Thyroid gland (tissue), 4 donors: ENCODE results near the gene MGAT5B. TPM values are rescaled to one million over a fixed set of nuclear protein-coding genes. Genes with fewer than 3 reads are reported as not detected.

Experiments used
- DNase-seq, 2 donors: peaks; one replicate each; pipeline ENCODE4 v3.0.0-alpha.2; 2019
- H3K27ac ChIP-seq, 3 donors: fragments of 200-600 bp; sonication (generic); 1 replicate in 2 of 3; 2 replicates in 1 of 3; pipeline ENCODE4 v1.5.1; 2016 to 2019; ENCODE audit warnings: mild to moderate bottlenecking in 1 of 3, moderate library complexity in 1 of 3
- H3K27me3 ChIP-seq: fragments of 200-600 bp; sonication (generic); one replicate; pipeline ENCODE4 v1.5.1; 2019
- H3K36me3 ChIP-seq, 2 donors: fragments of 200-600 bp; sonication (generic); one replicate each; pipeline ENCODE4 v1.5.1; 2016 to 2019
- H3K4me1 ChIP-seq, 2 donors: fragments of 200-600 bp; sonication (generic); one replicate each; pipeline ENCODE4 v1.5.1; 2017 to 2019
- H3K4me3 ChIP-seq, 3 donors: fragments of 200-600 bp; sonication (generic); replicated peaks in 1 of 3; 1 replicate in 2 of 3; 2 replicates in 1 of 3; pipeline ENCODE4 v1.5.1; 2016; ENCODE audit warnings: mild to moderate bottlenecking in 1 of 3
- H3K9me3 ChIP-seq: fragments of 200-600 bp; sonication (generic); one replicate; pipeline ENCODE4 v1.5.1; 2017
- POLR2A ChIP-seq, 2 donors: fragments of 450-650 bp; IDR thresholded peaks; one replicate each; pipeline ENCODE4 v1.6.1; 2017; ENCODE audit warnings: antibody characterized with exemption in 2 of 2, mild to moderate bottlenecking in 2 of 2, moderate library complexity in 1 of 2
- WGBS, 2 donors: methylation state at CpG; one replicate each; pipeline ENCODE4 v1.1.5; 2017; 5-methylcytosine and 5-hydroxymethylcytosine counted together
- intact Hi-C: fragments of 100-400 bp; cut with DNase I; formaldehyde crosslinking; loops from one replicate; pipeline ENCODE4 v1.15.1; 2023
- total RNA-seq, 4 donors: library from RNA; depleted of rRNA; stranded (reverse); fragments of >200 nt; gene quantifications; one replicate each; pipeline ENCODE4 v1.2.3, GENCODE V29; 2016
- TF ChIP-seq, protein P1 (sequence below), 6 experiments: fragments of 200-600 bp in 3 of 6; fragments of 450-650 bp in 3 of 6; sonication (generic) in 3 of 6; IDR thresholded peaks; one replicate each; pipeline ENCODE4 v1.5.1; 2016 to 2019; ENCODE audit warnings: antibody characterized with exemption in 6 of 6, mild to moderate bottlenecking in 2 of 6, inconsistent platforms in 1 of 6, moderate library complexity in 1 of 6

The MGAT5B gene
- total RNA-seq, 4 donors from 2014 or later, result 0.22 to 7.4 (median 0.73) TPM; not detected in 1

DNA sequence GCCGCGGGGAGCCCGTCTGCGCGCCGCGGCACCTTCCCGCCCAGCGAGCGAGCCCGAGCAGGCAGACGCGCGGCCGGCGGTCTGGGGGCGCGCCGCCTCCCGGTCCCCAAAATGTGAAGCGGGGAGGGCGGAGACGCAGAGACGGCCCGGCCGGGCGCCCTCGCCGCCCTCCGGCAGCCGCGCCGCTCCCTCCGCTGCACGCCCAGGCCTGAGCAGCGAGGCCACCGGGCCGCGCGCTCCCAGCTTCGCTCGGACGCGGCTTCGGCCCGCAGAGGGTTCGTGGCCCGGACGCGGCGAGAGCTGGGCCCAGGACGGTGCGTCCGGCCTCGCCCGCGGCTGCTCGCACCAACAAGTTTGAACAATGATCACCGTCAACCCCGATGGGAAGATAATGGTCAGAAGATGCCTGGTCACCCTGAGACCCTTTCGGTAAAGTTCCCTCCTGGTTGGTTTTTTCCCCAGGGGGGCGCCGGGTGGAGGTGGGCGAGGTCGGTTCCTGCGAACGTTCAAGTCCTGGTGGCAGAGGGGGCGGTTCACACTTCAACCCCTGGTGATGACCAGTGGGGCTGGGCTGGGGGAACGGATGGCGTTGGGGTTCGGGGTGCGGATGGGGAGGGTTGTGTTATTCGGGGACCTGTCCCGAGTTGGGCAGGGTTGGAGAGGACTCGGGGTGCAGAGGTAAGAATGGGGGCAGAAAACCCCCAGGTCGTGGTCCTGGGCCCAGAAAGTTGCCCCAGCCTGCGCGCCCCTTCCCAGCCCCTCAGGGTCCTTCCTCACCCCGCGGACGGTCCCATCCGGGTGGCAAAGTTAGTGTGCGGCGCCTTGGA, 678 bp downstream of the MGAT5B start:
- peak in 1 of 2 donors; percentile 6 for DNase-seq
- peaks cover 14% of the 10 kb centered on the region for H3K27me3 ChIP-seq
- intact Hi-C loops, result loop anchor here (5.0 kb wide), 1 partner anchor 188 kb away; no protein-coding TSS in a partner anchor
- H3K4me3 ChIP-seq, result no peak overlapping the region
- TF ChIP-seq POLR2A (IDR thresholded peaks at IDR 0.05), result no peak
- TF ChIP-seq, protein P1, sequence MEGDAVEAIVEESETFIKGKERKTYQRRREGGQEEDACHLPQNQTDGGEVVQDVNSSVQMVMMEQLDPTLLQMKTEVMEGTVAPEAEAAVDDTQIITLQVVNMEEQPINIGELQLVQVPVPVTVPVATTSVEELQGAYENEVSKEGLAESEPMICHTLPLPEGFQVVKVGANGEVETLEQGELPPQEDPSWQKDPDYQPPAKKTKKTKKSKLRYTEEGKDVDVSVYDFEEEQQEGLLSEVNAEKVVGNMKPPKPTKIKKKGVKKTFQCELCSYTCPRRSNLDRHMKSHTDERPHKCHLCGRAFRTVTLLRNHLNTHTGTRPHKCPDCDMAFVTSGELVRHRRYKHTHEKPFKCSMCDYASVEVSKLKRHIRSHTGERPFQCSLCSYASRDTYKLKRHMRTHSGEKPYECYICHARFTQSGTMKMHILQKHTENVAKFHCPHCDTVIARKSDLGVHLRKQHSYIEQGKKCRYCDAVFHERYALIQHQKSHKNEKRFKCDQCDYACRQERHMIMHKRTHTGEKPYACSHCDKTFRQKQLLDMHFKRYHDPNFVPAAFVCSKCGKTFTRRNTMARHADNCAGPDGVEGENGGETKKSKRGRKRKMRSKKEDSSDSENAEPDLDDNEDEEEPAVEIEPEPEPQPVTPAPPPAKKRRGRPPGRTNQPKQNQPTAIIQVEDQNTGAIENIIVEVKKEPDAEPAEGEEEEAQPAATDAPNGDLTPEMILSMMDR (IDR thresholded peaks at IDR 0.05), result no peak
- no peaks in the 10 kb centered on the region for H3K36me3 ChIP-seq
- H3K9me3 ChIP-seq, result no peaks in the 10 kb centered on the region
- 2 to 4% methylated on average over 19 to 65 of the region's 84 CpGs for WGBS, 2 donors
- peaks cover 0 to 20% of the 10 kb centered on the region in 2 donors for H3K4me1 ChIP-seq
- H3K27ac ChIP-seq, result no peak overlapping the region

DNA sequence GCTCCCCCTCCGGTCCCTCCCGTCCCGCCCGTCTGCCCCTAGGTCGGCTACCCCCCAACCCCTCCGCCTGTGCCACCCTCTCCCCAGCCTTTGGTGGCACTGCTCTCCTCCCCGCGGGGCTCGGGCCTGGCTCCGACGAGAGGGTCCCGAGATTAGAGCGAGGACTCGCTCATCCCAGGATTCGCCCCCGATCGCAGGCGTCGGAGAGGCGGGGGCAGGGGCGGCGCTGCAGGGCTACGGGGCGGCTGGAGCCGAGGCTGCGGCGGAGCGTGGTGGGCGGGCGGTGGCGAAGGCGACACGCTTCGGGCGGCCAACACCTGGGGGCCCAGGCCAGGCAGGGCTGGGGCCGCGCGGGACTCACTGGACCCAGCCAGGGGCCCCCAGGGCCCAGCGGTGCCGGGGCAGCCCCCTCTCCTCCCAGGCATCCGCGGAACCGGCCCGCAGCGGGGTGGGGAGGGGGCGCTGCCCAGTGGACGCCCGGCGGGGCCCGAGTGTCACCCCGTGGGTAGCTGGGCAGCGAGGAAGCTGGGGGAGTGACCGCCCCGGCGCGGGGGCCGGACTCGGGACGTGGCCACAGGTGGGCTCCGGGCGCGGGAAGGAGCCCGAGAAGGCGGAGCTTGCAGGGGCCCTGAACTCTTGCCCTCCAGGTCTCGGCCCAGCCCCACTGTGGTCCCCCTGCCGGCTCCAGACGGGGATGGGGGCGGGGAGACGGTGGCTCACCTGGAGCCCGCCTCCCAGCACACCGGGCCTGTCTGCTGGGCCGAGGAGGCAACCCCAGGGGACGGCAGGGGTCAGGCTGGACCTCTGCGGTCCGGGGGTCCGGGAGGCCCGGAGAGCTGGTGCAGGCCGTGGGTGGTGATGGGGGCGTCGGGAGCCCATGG, 1.5 kb downstream of the MGAT5B start:
- Histone ChIP-seq H3K9me3 (no peaks in the 10 kb centered on the region), H3K27ac (no peak overlapping the region), H3K4me1 (peaks cover 0 to 20% of the 10 kb centered on the region in 2 donors), H3K27me3 (peaks cover 14% of the 10 kb centered on the region), H3K36me3 (no peaks in the 10 kb centered on the region), H3K4me3 (no peak overlapping the region)
- DNase-seq, result no peak
- no peak for TF ChIP-seq POLR2A (IDR thresholded peaks at IDR 0.05)
- TF ChIP-seq, protein P1 (IDR thresholded peaks at IDR 0.05), result no peak
- intact Hi-C loops, result loop anchor here (5.0 kb wide), 1 partner anchor 188 kb away; no protein-coding TSS in a partner anchor
- 6 to 10% methylated on average over 6 to 24 of the region's 80 CpGs for WGBS, 2 donors

DNA sequence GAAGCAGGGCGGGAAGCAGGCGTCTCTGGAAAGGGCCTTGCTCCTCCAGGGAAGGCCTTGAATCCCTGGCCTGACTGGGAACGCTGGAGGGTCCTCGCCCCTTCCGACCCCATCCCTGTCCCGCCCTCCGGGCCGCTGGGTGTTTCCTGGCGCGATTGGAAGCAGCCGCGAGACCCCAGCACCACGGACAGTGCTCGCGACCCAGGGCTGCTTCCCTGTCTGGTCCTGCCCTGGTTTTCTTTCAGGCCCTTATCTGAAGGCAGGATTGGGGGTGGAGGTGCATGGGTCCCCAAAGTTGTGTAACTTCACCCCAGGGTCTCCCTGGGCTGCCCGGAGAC, 2.1 kb downstream of the MGAT5B start:
- intact Hi-C loops, result no loop called here
- TF ChIP-seq, protein P1 (IDR thresholded peaks at IDR 0.05), result no peak
- no peak for TF ChIP-seq POLR2A (IDR thresholded peaks at IDR 0.05)

DNA sequence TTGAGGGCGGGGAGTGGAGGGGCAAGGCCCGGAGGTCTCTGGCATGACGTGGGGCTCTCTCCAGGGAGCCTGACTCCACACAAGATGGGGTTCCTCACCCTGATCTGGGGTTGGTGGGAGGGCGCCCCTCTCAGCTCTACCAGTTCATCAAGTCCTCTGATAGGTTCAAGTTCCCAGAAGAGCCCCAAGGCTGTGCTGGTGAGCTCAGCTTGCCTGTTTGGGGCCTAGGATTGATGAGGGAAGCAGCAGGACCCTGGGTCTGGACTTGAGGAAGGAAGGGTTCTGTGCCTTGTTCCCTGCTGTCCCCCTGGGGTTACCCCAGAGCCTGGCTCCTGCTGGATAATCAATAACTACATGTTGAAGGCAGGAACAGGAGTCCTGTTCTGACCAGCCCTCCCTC, 3.5 kb downstream of the MGAT5B start:
- H3K4me1 ChIP-seq, result peaks cover 0 to 20% of the 10 kb centered on the region in 2 donors
- 90 to 96% methylated on average over 4 of the region's 4 CpGs for WGBS, 2 donors
- intact Hi-C loops, result no loop called here
- no peaks in the 10 kb centered on the region for H3K9me3 ChIP-seq
- no peak overlapping the region for H3K27ac ChIP-seq
- peaks cover 14% of the 10 kb centered on the region for H3K27me3 ChIP-seq
- no peak for TF ChIP-seq POLR2A (IDR thresholded peaks at IDR 0.05)
- TF ChIP-seq, protein P1 (IDR thresholded peaks at IDR 0.05), result no peak
- H3K36me3 ChIP-seq, result no peaks in the 10 kb centered on the region
- no peak overlapping the region for H3K4me3 ChIP-seq
- DNase-seq, result no peak

More for the DNA sequence above, 2.1 kb downstream of the MGAT5B start:
- no peak for DNase-seq
- no peaks in the 10 kb centered on the region for H3K9me3 ChIP-seq
- 21 to 33% methylated on average over 1 to 9 of the region's 16 CpGs for WGBS, 2 donors
- peaks cover 14% of the 10 kb centered on the region for H3K27me3 ChIP-seq
- peaks cover 0 to 20% of the 10 kb centered on the region in 2 donors for H3K4me1 ChIP-seq
- H3K27ac ChIP-seq, result no peak overlapping the region
- no peak overlapping the region for H3K4me3 ChIP-seq
- no peaks in the 10 kb centered on the region for H3K36me3 ChIP-seq
